Midbrain (tissue), 1 donor: ENCODE data around the gene LAMA5.
A peak's percentile ranks its signal among the peaks of the same experiment; 100 is the strongest.

ENCODE experiments used
- DNase-seq: peaks from one replicate; lab custom pipeline; 2025; lab: John Stamatoyannopoulos, UW

LAMA5 gene

DNA sequence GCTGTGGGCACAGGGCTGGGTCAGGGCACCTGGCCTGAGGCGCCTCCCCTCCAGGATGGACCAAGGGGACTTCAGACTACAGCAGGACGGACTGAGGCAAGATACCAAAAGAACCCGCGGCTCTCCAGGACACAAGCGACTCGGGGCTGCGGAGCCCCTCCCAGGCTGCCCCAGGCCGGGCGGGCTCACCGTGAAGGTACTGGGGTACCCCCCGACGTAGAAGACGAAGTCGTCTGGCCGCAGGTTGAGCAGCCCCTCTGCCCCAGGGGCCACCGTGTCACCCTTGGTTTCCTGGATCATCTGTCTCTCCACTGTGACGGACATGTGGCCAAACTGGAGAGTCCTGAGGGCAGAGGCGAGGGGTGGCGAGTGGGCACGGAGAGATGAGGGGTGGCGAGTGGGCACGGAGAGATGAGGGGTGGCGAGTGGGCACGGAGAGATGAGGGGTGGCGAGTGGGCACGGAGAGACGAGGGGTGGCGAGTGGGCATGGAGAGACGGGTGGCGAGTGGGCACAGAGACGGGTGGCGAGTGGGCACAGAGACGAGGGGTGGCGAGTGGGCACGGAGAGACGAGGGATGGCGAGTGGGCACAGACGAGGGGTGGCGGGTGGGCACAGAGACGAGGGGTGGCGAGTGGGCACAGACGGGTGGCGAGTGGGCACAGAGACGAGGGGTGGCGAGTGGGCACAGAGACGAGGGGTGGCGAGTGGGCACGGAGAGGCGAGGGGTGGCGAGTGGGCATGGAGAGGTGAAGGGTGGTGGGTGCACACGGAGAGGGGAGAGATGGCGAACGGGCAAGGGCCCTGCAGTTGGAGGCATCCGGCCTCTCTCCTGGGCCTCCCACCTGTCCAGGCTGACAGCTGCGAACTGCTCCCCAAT, 53.4 kb downstream of the LAMA5 start:
- DNase-seq: no peak

DNA sequence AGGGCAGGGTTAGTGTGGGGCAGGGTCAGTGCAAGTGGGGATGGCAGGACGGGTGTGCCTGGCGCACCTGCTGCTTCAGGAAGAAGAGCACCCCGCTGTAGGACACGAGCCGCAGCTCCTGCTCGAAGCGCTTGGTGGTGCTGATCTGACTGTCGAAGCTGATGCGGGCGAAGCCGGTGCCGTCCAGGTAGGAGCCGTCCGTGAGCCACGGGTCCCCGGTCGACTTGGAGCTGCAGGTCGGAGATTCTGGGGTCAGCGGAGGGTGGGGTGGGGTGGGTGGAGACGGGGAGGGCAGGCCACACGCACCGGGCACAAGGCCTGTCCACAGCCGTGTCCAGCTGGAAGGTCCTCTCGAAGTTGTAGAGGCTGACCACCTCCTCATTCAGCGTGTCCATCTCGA, 54.1 kb downstream of the LAMA5 start:
- DNase-seq: no peak

DNA sequence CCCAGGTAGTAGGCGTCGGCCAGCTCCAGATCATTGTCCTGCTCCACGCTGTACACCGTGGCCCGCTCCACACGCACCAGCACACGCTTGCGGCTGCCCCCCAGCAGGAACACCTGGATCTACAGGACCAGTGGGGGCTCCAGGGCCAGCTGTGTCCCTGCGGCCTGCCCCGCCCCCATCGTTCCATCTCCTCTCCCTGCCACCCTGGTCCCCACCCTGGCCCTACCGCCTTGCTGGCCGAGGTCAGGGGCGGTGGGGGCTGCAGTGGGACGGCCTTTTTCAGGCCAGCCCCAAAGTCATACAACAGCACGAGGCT, 54.5 kb downstream of the LAMA5 start:
- DNase-seq: no peak

- no peak for DNase-seq
These were observed 55.1 kb downstream of the LAMA5 start for GRCh38 chr20:62311832-62312661.

DNA sequence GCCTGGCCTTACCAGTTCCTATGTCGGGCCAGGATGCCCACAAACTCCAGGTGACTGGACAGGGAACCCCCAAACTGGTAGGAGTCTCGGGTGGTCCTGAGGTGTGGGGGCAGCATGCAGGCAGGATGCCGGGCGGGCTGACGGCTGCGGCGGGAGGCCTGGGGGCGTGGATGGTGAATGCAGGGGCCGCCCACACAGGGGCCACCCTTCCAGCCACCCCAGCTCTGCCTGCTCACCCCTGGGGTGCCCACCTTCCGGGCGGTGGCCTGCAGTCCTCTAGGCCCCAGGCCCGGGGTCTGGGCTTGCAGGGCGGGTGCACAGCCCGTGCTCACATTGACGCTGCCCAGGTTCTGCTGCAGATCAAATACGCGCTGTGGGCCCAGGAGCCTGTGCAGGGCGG, 56.0 kb downstream of the LAMA5 start:
- no peak for DNase-seq

DNA sequence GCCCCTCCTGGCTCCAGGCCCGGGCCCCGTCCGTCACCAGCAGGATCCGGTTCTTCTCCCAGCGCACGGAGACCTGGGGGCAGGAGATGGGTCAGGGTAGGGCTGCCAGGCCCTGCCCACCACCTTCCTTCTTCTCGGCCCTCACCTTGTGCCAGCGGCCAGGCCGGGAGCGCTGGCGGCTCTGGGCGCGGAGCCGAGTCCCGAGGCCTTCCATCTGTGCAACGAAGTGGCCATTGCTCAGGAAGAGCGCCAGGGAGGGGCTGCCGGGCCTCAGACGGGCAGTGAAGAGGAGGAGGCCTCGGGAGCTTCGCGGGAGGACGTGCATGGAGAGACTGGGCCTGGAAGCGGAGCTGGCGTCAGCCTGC, 56.4 kb downstream of the LAMA5 start:
- DNase-seq: no peak

DNA sequence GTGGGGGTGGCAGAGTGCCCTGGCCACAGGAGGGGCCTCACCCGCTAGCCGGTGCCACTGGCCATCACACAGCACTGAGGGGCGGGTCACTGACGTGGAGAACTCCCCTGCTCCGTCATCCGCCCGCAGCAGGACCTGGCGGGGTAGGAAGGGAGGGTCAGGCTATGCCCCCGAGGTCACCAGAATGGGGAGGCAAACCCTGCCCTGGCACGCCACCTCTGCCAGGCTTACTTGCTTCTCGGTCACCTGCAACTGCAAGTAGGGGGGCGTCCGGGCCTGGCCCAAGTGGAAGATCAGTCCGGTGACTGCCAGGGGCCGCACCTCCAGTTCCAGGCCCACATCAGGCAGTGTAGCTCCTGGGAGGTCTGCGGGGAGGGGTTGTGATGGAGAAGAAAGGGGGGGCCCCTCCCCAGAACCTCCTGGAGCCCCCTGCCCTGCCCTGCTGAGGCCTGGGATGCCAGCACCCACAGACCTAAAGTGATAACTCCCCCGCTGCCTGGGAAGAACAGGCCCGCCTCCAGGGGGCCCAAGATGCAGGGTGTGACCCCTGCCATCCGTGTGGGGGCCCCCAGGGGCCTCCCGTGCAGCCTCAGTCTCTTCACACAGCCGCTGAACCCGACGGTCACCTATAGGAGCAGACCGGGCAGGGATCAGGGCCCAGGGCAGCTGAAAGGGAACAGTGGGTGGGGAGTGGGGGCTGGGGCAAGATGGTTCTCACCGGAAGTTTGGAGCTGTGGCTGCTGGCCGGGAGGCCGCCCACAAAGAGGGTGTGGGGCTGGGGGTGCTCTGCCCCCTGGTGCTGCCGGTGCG, 57.0 kb downstream of the LAMA5 start:
- no peak for DNase-seq

DNA sequence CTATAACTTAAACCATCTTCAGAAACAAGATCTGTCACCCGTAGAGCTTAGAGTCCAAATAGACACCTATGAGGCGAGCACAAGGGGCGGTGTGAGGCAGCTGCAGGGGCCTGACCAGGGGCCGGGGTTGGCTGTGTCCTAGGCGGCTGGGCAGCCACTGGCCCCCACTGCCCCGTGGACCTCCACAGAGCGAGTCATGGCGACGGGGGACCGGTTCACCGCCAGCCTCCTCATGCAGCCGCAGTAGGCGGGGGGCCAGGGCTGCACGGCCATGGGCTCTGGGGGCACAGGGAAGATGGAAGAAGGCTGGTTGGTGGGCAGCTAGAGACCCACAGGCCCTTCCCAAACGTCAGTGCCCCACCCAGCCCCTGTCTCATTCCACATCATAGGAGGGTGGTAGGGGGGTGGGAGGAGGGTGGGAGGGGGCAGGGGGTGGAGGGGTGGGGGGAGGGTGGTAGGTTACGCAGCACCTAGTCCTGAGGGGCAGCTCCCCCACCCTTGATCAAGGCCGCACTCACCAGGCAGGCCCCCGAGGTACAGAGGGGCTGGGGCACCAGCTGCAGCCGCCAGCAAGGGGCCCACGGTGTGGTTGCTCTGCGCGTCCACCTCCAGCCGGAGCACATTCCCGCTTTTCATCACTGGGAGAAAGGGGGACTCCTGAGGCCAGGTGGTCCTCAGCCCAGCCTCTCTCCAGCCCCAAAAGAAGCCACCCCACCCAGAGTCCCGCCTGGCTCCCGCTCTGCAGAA, 57.7 kb downstream of the LAMA5 start:
- DNase-seq: no peak

DNA sequence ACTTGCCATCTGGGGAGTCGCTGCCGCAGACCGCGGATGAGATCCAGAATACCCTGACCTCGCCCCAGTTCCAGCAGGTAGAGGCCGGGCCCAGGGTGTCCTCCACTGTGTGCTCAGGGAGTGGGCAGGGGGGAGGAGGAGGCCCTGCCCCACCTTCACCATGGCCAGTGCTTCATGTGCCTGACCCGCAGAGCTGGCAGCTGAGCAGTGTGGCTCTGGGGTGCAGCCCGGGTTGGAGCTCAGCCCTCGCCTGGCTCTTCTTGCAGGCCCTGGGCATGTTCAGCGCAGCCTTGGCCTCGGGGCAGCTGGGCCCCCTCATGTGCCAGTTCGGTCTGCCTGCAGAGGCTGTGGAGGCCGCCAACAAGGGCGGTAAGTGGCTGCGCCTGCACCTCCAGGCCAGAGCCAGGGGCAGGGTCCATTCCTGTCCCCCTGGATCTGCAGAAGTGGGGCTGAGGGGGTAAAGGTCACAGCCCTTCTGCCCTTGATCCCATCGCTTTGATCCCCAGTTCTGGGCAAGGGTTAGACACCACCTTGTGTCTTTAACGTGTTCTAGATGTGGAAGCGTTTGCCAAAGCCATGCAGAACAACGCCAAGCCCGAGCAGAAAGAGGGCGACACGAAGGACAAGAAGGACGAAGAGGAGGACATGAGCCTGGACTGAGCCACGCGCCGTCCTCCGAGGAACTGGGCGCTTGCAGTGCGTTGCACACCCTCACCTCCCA, 58.9 kb downstream of the LAMA5 start:
- peak; percentile 12 for DNase-seq

GRCh38 chr20:62307226-62308101, 59.6 kb downstream of the LAMA5 start:
- DNase-seq: no peak

DNA sequence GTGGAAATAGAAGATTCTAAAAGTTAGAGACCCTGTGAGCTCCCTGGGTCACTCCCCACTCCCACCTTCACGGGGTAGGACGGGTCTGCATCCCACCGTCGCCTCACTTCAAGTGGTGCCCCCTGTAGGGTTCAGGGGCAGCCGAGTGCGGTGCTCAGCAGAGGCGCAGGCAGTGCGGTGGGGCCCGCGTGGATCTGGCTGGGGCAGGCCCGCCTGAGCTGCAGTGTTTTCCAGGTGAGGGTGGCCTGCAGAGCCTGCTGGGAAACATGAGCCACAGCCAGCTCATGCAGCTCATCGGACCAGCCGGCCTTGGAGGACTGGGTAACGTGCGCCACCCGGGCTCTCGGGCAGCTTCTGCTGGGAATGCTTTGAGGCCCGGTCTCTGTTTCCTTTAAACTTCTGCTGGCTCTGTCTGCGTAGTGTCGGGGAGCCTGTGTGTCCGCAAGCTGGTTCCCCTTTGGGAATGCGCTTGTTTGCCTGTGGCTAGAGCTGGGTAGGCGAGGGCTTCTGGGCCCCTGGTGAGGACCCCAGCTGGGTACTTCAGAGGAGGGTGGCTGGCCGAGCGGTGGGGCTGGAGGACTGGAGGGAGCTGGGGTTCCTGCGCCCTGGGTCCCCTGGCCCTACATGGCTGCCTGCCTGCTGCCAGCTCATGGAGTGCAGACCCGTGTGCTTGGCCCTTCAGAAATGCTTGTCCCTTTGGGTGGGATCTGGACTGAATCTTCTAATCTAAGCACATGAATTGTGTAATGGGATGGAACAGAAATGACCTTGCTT, 60.5 kb downstream of the LAMA5 start:
- DNase-seq: no peak

DNA sequence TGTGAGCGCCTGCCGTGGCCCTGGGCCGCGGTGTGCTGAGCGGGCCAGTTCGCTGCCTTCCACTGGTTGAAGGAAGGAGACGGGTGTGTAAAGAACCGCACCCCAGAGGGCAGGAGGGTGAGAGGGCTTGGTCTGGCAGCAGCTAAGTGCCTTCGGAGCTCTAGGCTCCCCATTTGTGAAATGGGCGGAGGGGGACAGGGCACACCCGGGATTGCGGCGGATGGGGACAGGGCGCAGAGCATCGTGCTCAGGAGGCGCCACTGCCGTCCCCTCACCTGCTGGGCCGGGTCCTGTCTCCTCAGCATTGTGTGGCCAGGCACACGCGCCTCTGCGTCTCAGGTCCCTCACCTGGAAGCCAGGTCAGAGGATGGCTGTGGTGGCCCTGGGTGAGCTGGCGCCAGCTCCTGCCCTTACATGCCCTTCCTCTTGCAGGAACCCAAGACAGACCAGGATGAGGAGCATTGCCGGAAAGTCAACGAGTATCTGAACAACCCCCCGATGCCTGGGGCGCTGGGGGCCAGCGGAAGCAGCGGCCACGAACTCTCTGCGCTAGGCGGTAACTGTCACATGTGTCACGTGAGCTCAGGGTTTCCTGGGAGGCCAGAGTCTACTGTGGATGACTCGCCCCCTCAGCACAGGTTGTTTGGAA, 61.2 kb downstream of the LAMA5 start:
- DNase-seq: no peak

DNA sequence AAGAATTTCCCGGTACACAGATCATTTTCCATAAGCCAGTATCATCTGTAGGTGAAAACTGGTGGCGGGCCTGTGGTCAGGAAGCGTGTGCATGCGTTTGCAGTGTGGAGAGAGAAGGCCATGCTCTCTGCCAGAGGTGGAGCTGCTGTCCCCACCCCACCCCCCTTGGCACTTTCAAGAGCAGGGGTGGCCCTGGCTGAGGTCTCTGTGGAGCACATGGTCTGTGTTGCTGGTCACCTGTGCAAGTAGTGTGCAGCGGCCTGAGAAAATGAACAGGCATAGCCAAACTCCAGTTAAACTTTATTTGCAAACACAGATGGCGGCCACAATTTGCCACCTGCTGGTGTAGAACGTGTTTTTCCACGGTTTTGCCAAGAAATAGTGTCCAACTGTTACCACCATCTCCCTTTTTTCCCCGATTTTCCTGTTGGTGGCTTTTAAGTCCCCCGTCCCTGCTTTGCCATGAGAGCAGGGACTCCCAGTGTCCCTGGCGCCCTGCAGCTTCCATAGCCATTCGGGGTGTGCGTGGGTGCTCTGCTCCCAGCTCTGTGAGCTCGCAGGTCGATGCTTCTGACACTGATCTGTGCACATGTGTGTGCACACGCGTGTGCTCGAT, 61.9 kb downstream of the LAMA5 start:
- DNase-seq: no peak

DNA sequence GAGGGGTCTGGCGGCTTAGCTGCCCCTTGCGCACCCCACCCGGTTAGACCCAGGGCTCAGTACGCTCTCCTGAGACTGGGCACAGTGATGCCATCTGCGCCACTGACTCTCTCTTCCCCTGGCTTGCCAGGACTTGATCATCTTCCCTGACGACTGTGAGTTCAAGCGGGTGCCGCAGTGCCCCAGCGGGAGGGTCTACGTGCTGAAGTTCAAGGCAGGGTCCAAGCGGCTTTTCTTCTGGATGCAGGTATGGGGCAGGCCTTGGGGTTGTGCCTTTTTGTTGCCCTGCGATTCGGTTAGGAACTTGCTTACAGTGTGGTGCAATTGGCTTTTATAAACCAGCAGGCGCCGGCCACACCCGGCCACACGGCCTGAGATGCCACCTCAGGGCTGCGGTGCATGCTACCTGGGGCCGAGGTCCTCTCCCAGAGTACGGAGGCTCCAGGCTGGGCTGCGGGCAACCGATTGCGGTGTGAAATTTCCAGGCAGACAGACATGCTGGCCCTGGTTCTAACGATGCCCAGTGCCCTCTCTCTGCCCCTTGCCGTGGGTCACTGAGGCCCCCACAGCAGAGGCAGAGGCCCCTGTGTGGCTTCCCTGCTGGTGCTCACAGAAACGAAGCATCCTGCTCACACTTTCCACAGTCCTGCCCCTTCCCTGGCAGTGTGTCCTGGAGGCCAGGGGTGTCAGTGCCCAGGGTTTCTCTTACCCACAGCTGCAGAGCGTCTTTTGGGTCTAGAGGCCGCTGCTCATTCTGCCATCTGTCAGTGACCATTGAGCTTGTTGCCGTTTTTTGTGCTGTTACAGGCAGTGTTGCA, 62.6 kb downstream of the LAMA5 start:
- DNase-seq: no peak

GRCh38 chr20:62303340-62304226, 63.5 kb downstream of the LAMA5 start:
- DNase-seq: no peak

GRCh38 chr20:62303062-62303339, 64.1 kb downstream of the LAMA5 start:
- no peak for DNase-seq
